Measurements from ENCODE around the gene ATL1.

The ATL1 gene

GRCh38 chr14:50562841-50563240, 2.9 kb downstream of the ATL1 start:
- H3K4me3 Mint-ChIP-seq: no peak overlapping the region
- H3K9me3 Mint-ChIP-seq: peaks cover 2% of the 10 kb centered on the region
- peaks cover 6% of the 10 kb centered on the region for H3K36me3 Mint-ChIP-seq
- H3K27ac Mint-ChIP-seq: no peak overlapping the region
- peaks cover 16% of the 10 kb centered on the region for H3K4me1 Mint-ChIP-seq
- peaks cover 21% of the 10 kb centered on the region for H3K27me3 Mint-ChIP-seq

GRCh38 chr14:50569714-50570274, 9.8 kb downstream of the ATL1 start:
- peaks cover 22% of the 10 kb centered on the region for H3K36me3 Mint-ChIP-seq
- no peaks in the 10 kb centered on the region for H3K4me1 Mint-ChIP-seq
- no peaks in the 10 kb centered on the region for H3K27me3 Mint-ChIP-seq
- no peak overlapping the region for H3K27ac Mint-ChIP-seq
- peaks cover 27% of the 10 kb centered on the region for H3K9me3 Mint-ChIP-seq
- no peak overlapping the region for H3K4me3 Mint-ChIP-seq

- Mint-ChIP-seq H3K4me3 (no peak overlapping the region), H3K36me3 (peaks cover 16% of the 10 kb centered on the region), H3K9me3 (peaks cover 16% of the 10 kb centered on the region), H3K27me3 (no peaks in the 10 kb centered on the region), H3K4me1 (no peaks in the 10 kb centered on the region), H3K27ac (no peak overlapping the region)
Observed at GRCh38 chr14:50573862-50574261, 13.9 kb downstream of the ATL1 start.

- Mint-ChIP-seq H3K9me3 (peaks cover 12% of the 10 kb centered on the region), H3K27me3 (no peaks in the 10 kb centered on the region), H3K36me3 (peaks cover 10% of the 10 kb centered on the region), H3K4me1 (no peaks in the 10 kb centered on the region), H3K4me3 (no peak overlapping the region), H3K27ac (no peak overlapping the region)
Observed at GRCh38 chr14:50575769-50576168, 15.8 kb downstream of the ATL1 start.

- peaks cover 2% of the 10 kb centered on the region for H3K36me3 Mint-ChIP-seq
- H3K4me3 Mint-ChIP-seq: no peak overlapping the region
- no peak overlapping the region for H3K27ac Mint-ChIP-seq
- no peaks in the 10 kb centered on the region for H3K4me1 Mint-ChIP-seq
- H3K9me3 Mint-ChIP-seq: no peaks in the 10 kb centered on the region
- H3K27me3 Mint-ChIP-seq: no peaks in the 10 kb centered on the region
Observed at GRCh38 chr14:50577982-50578381, 18.0 kb downstream of the ATL1 start.

- H3K36me3 Mint-ChIP-seq: peaks cover 2% of the 10 kb centered on the region
- H3K4me3 Mint-ChIP-seq: no peak overlapping the region
- H3K27ac Mint-ChIP-seq: no peak overlapping the region
- H3K4me1 Mint-ChIP-seq: no peaks in the 10 kb centered on the region
- no peaks in the 10 kb centered on the region for H3K9me3 Mint-ChIP-seq
- H3K27me3 Mint-ChIP-seq: no peaks in the 10 kb centered on the region
Observed at GRCh38 chr14:50578433-50578832, 18.5 kb downstream of the ATL1 start.

- no peaks in the 10 kb centered on the region for H3K4me1 Mint-ChIP-seq
Observed at GRCh38 chr14:50590464-50590863, 30.5 kb downstream of the ATL1 start.

GRCh38 chr14:50594577-50595316, 34.8 kb downstream of the ATL1 start:
- H3K9me3 Mint-ChIP-seq: no peaks in the 10 kb centered on the region

More at GRCh38 chr14:50590464-50590863, 30.5 kb downstream of the ATL1 start:
- H3K4me3 Mint-ChIP-seq: no peak overlapping the region
- no peaks in the 10 kb centered on the region for H3K9me3 Mint-ChIP-seq
- peaks cover 9% of the 10 kb centered on the region for H3K36me3 Mint-ChIP-seq
- no peak overlapping the region for H3K27ac Mint-ChIP-seq
- no peaks in the 10 kb centered on the region for H3K27me3 Mint-ChIP-seq

GRCh38 chr14:50598765-50599164, 38.8 kb downstream of the ATL1 start:
- Mint-ChIP-seq H3K36me3 (peaks cover 3% of the 10 kb centered on the region), H3K27me3 (no peaks in the 10 kb centered on the region), H3K27ac (no peak overlapping the region), H3K4me3 (no peak overlapping the region), H3K9me3 (no peaks in the 10 kb centered on the region), H3K4me1 (no peaks in the 10 kb centered on the region)

More at GRCh38 chr14:50594577-50595316, 34.8 kb downstream of the ATL1 start:
- H3K27me3 Mint-ChIP-seq: no peaks in the 10 kb centered on the region
- H3K27ac Mint-ChIP-seq: no peak overlapping the region
- peaks cover 5% of the 10 kb centered on the region for H3K36me3 Mint-ChIP-seq
- H3K4me3 Mint-ChIP-seq: no peak overlapping the region
- no peaks in the 10 kb centered on the region for H3K4me1 Mint-ChIP-seq

GRCh38 chr14:50599700-50600444, 39.9 kb downstream of the ATL1 start:
- Mint-ChIP-seq H3K27ac (no peak overlapping the region), H3K4me3 (no peak overlapping the region), H3K9me3 (no peaks in the 10 kb centered on the region)

GRCh38 chr14:50600849-50601248, 40.9 kb downstream of the ATL1 start:
- H3K27me3 Mint-ChIP-seq: no peaks in the 10 kb centered on the region
- H3K4me1 Mint-ChIP-seq: no peaks in the 10 kb centered on the region
- no peak overlapping the region for H3K27ac Mint-ChIP-seq
- H3K36me3 Mint-ChIP-seq: no peaks in the 10 kb centered on the region
- no peak overlapping the region for H3K4me3 Mint-ChIP-seq
- no peaks in the 10 kb centered on the region for H3K9me3 Mint-ChIP-seq

More at GRCh38 chr14:50599700-50600444, 39.9 kb downstream of the ATL1 start:
- H3K27me3 Mint-ChIP-seq: no peaks in the 10 kb centered on the region
- H3K36me3 Mint-ChIP-seq: no peaks in the 10 kb centered on the region
- no peaks in the 10 kb centered on the region for H3K4me1 Mint-ChIP-seq

- H3K4me1 Mint-ChIP-seq: no peaks in the 10 kb centered on the region
- H3K4me3 Mint-ChIP-seq: no peak overlapping the region
- no peaks in the 10 kb centered on the region for H3K27me3 Mint-ChIP-seq
- H3K9me3 Mint-ChIP-seq: no peaks in the 10 kb centered on the region
- H3K36me3 Mint-ChIP-seq: no peaks in the 10 kb centered on the region
- H3K27ac Mint-ChIP-seq: no peak overlapping the region
Observed at GRCh38 chr14:50601394-50601793, 41.4 kb downstream of the ATL1 start.

- H3K4me1 Mint-ChIP-seq: no peaks in the 10 kb centered on the region
- no peaks in the 10 kb centered on the region for H3K27me3 Mint-ChIP-seq
- no peak overlapping the region for H3K4me3 Mint-ChIP-seq
- H3K9me3 Mint-ChIP-seq: no peaks in the 10 kb centered on the region
- no peaks in the 10 kb centered on the region for H3K36me3 Mint-ChIP-seq
- no peak overlapping the region for H3K27ac Mint-ChIP-seq
Observed at GRCh38 chr14:50602035-50602434, 42.1 kb downstream of the ATL1 start.

GRCh38 chr14:50603565-50603964, 43.6 kb downstream of the ATL1 start:
- Mint-ChIP-seq H3K36me3 (no peaks in the 10 kb centered on the region), H3K9me3 (no peaks in the 10 kb centered on the region), H3K27ac (no peak overlapping the region), H3K4me3 (no peak overlapping the region), H3K4me1 (no peaks in the 10 kb centered on the region), H3K27me3 (no peaks in the 10 kb centered on the region)

- Mint-ChIP-seq H3K9me3 (no peaks in the 10 kb centered on the region), H3K27me3 (no peaks in the 10 kb centered on the region), H3K27ac (no peak overlapping the region), H3K36me3 (no peaks in the 10 kb centered on the region), H3K4me1 (no peaks in the 10 kb centered on the region), H3K4me3 (no peak overlapping the region)
Observed at GRCh38 chr14:50605766-50606165, 45.8 kb downstream of the ATL1 start.

- Mint-ChIP-seq H3K27ac (no peak overlapping the region), H3K9me3 (no peaks in the 10 kb centered on the region), H3K36me3 (no peaks in the 10 kb centered on the region), H3K4me3 (no peak overlapping the region), H3K27me3 (no peaks in the 10 kb centered on the region), H3K4me1 (no peaks in the 10 kb centered on the region)
Observed at GRCh38 chr14:50606468-50606867, 46.5 kb downstream of the ATL1 start.

Data from activated naive CD4-positive, alpha-beta T cell treated with anti-CD3 and anti-CD28 coated beads, Interleukin-2, amount 50 U/mL, for 24 hours (primary cell).